HepG2 (cell line): ENCODE results near the gene PLA2G2A. TPM values are rescaled to one million over a fixed set of nuclear protein-coding genes. Genes with fewer than 3 reads are reported as not detected.
A peak's percentile ranks its signal among the peaks of the same experiment; 100 is the strongest.

Experiments
- ARID4A ChIP-seq: sonication (generic); formaldehyde crosslinking; IDR thresholded peaks from 2 replicates; pipeline ENCODE4 v1.5.0; 2020; ENCODE audit warnings: mild to moderate bottlenecking, missing genetic modification reagents, borderline replicate concordance
- ARNT2 ChIP-seq: sonication (generic); formaldehyde crosslinking; IDR thresholded peaks from 2 replicates; pipeline ENCODE4 v1.8.0; 2022; ENCODE audit warnings: mild to moderate bottlenecking, low read depth, missing genetic modification reagents, moderate library complexity
- E2F1 ChIP-seq: sonication (generic); formaldehyde crosslinking; IDR thresholded peaks from 2 replicates; pipeline ENCODE4 v1.5.0; 2020; ENCODE audit warnings: missing genetic modification reagents
- GPN1 ChIP-seq: sonication (generic); formaldehyde crosslinking; IDR thresholded peaks from 2 replicates; pipeline ENCODE4 v1.5.1; 2020; ENCODE audit warnings: missing genetic modification reagents, borderline replicate concordance
- HCFC1 ChIP-seq: fragments of 150-350 bp; IDR thresholded peaks from 2 replicates; pipeline ENCODE4 v1.6.1; 2014; ENCODE audit warnings: low read depth, low read length
- HIVEP1 ChIP-seq: sonication (generic); formaldehyde crosslinking; IDR thresholded peaks from 2 replicates; pipeline ENCODE4 v1.4.0; 2020; ENCODE audit warnings: mild to moderate bottlenecking, missing genetic modification reagents
- MTA3 ChIP-seq: sonication (generic); formaldehyde crosslinking; IDR thresholded peaks from 2 replicates; pipeline ENCODE4 v1.4.0; 2020; ENCODE audit warnings: missing genetic modification reagents
- MXI1 ChIP-seq: IDR thresholded peaks from 3 replicates; pipeline ENCODE4 v1.6.1; 2012; ENCODE audit warnings: low read depth, low read length, inconsistent platforms, borderline replicate concordance
- NFE2L1 ChIP-seq: sonication (generic); formaldehyde crosslinking; IDR thresholded peaks from 2 replicates; pipeline ENCODE4 v1.4.0; 2020; ENCODE audit warnings: missing genetic modification reagents, mild to moderate bottlenecking, borderline replicate concordance
- PAWR ChIP-seq: sonication (generic); formaldehyde crosslinking; IDR thresholded peaks from 2 replicates; pipeline ENCODE4 v1.4.0; 2020; ENCODE audit warnings: missing genetic modification reagents, mild to moderate bottlenecking, borderline replicate concordance
- PITX1 ChIP-seq: sonication (generic); formaldehyde crosslinking; IDR thresholded peaks from 2 replicates; pipeline ENCODE4 v1.5.1; 2020; ENCODE audit warnings: mild to moderate bottlenecking, missing genetic modification reagents
- RARG ChIP-seq: sonication (generic); formaldehyde crosslinking; IDR thresholded peaks from 2 replicates; pipeline ENCODE4 v1.4.0; 2020; ENCODE audit warnings: low read depth, mild to moderate bottlenecking, missing genetic modification reagents
- REXO4 ChIP-seq: sonication (generic); formaldehyde crosslinking; IDR thresholded peaks from 2 replicates; pipeline ENCODE4 v1.8.0; 2022; ENCODE audit warnings: missing genetic modification reagents, mild to moderate bottlenecking, borderline replicate concordance
- SOX6 ChIP-seq, 2 experiments: fragments of 450-650 bp in 1 of 2; sonication (generic) in 1 of 2; formaldehyde crosslinking in 1 of 2; IDR thresholded peaks; 2 replicates each; pipeline versions ENCODE4 v1.4.0 to v1.6.1; 2017 to 2020; ENCODE audit warnings: antibody characterized with exemption in 1 of 2, mild to moderate bottlenecking in 1 of 2, missing genetic modification reagents in 1 of 2
- TBX2 ChIP-seq: sonication (generic); formaldehyde crosslinking; IDR thresholded peaks from 2 replicates; pipeline ENCODE4 v1.5.0; 2020; ENCODE audit warnings: missing genetic modification reagents, mild to moderate bottlenecking, borderline replicate concordance
- TEAD3 ChIP-seq: optimal IDR thresholded peaks from 2 replicates; pipeline ENCODE3; 2016; ENCODE audit warnings: borderline replicate concordance
- ZBTB38 ChIP-seq: sonication (generic); formaldehyde crosslinking; IDR thresholded peaks from 2 replicates; pipeline ENCODE4 v1.5.1; 2020; ENCODE audit warnings: mild to moderate bottlenecking, missing genetic modification reagents
- ZNF329 ChIP-seq: sonication (generic); formaldehyde crosslinking; IDR thresholded peaks from 2 replicates; pipeline ENCODE4 v1.9.0; 2021; ENCODE audit warnings: low read depth, mild to moderate bottlenecking, missing genetic modification reagents
- ZNF619 ChIP-seq: sonication (generic); formaldehyde crosslinking; IDR thresholded peaks from 2 replicates; pipeline ENCODE4 v1.4.0; 2020; ENCODE audit warnings: mild to moderate bottlenecking, missing genetic modification reagents
- ZNF720 ChIP-seq: sonication (generic); formaldehyde crosslinking; IDR thresholded peaks from 2 replicates; pipeline ENCODE4 v1.4.0; 2020; ENCODE audit warnings: missing genetic modification reagents
- ZNF749 ChIP-seq: sonication (generic); formaldehyde crosslinking; IDR thresholded peaks from 2 replicates; pipeline ENCODE4 v1.8.0; 2022; ENCODE audit warnings: mild to moderate bottlenecking, missing genetic modification reagents, moderate library complexity, borderline replicate concordance
- ZNF775 ChIP-seq: sonication (generic); formaldehyde crosslinking; IDR thresholded peaks from 2 replicates; pipeline ENCODE4 v1.4.0; 2020; ENCODE audit warnings: missing genetic modification reagents, mild to moderate bottlenecking, moderate library complexity, borderline replicate concordance
- ZSCAN5A ChIP-seq: sonication (generic); formaldehyde crosslinking; IDR thresholded peaks from 2 replicates; pipeline ENCODE4 v1.8.0; 2022; ENCODE audit warnings: mild to moderate bottlenecking, missing genetic modification reagents, borderline replicate concordance
- polyA plus RNA-seq, 8 experiments: library from polyadenylated mRNA; depleted of rRNA in 3 of 8; stranded (reverse) in 7 of 8; unstranded in 1 of 8; fragments of >200 nt; fragmentation: Illumina TruSeq in 4 of 8; extraction: Trizol in 4 of 8; gene quantifications; 2 replicates each; pipeline versions ENCODE4 v1.2.1 to v1.2.3, GENCODE V29; 2011 to 2016; ENCODE audit warnings: low read depth in 4 of 8, missing spikeins in 1 of 8, mixed read lengths in 1 of 8; ENCODE audit not compliant: insufficient read depth in 1 of 8
- total RNA-seq, 5 experiments: library from RNA; depleted of rRNA; stranded (reverse); fragments of >200 nt; fragmentation: Illumina TruSeq; extraction: Trizol; gene quantifications; 2 replicates each; pipeline ENCODE4 v1.2.3, GENCODE V29; 2016; ENCODE audit warnings: low read depth in 1 of 5

The PLA2G2A gene
- total and polyA plus RNA-seq, 2 of the 13 experiments (the other 11 are each of a cell fraction or from before 2014, with no cell fraction given) = 0.35 to 30.3 TPM

GRCh38 chr1:19987719-19988118 lies 8.3 kb upstream of the PLA2G2A start (continued):
- TF ChIP-seq GPN1 (CRISPR knock-in tag) = no peak
- TF ChIP-seq REXO4 (CRISPR knock-in tag) = no peak
- TF ChIP-seq ZBTB38 (CRISPR knock-in tag) = no peak
- TF ChIP-seq ZNF720 (CRISPR knock-in tag) = no peak
- TF ChIP-seq HCFC1 = no peak
- no peak for TF ChIP-seq NFE2L1 (CRISPR knock-in tag)
- no peak for TF ChIP-seq RARG (CRISPR knock-in tag)
- no peak for TF ChIP-seq ZNF775 (CRISPR knock-in tag)
- 0 out of 2 replicates have a peak, but pooled peaks have one; percentile 55 for TF ChIP-seq ARNT2 (CRISPR knock-in tag)
- TF ChIP-seq ZNF329 (CRISPR knock-in tag) = no peak
- no peak for TF ChIP-seq MTA3 (CRISPR knock-in tag)
- 0 out of 2 replicates have a peak, but pooled peaks have one; percentile 33 for TF ChIP-seq TBX2 (CRISPR knock-in tag)
- no peak for TF ChIP-seq ZNF619
- no peak for TF ChIP-seq MXI1
- TF ChIP-seq ZSCAN5A (CRISPR knock-in tag) = no peak
- TF ChIP-seq HIVEP1 (CRISPR knock-in tag) = no peak
- TF ChIP-seq TEAD3 (CRISPR knock-in tag) = peak; percentile 70
- no peak for TF ChIP-seq PAWR (CRISPR knock-in tag)
- no peak for TF ChIP-seq ZNF749 (CRISPR knock-in tag)
- TF ChIP-seq PITX1 (CRISPR knock-in tag) = peak; percentile 71
- no peak for TF ChIP-seq E2F1 (CRISPR knock-in tag)
- no peak for TF ChIP-seq ARID4A
- TF ChIP-seq SOX6 (IDR thresholded peaks at IDR 0.05) = no peak
- TF ChIP-seq SOX6 (CRISPR knock-in tag; IDR thresholded peaks at IDR 0.05) = peak; percentile 90
